HEK293T (cell line): Measurements from ENCODE around the gene ARSD.

Experiments
- ARNT ChIP-seq: fragments of 450-650 bp; IDR thresholded peaks from 2 replicates; pipeline ENCODE4 v1.6.1; 2017; ENCODE audit warnings: mild to moderate bottlenecking
- BHLHE40 ChIP-seq: fragments of 450-650 bp; IDR thresholded peaks from 2 replicates; pipeline ENCODE4 v1.6.1; 2016; ENCODE audit warnings: mild to moderate bottlenecking, moderate library complexity, borderline replicate concordance
- CTBP1 ChIP-seq: fragments of 450-650 bp; IDR thresholded peaks from 2 replicates; pipeline ENCODE4 v1.6.1; 2016; ENCODE audit warnings: borderline replicate concordance
- FOXA1 ChIP-seq: fragments of 450-650 bp; IDR thresholded peaks from 2 replicates; pipeline ENCODE4 v1.6.1; 2016; ENCODE audit warnings: mild to moderate bottlenecking
- FOXK2 ChIP-seq: fragments of 450-650 bp; IDR thresholded peaks from 2 replicates; pipeline ENCODE4 v1.6.1; 2016; ENCODE audit warnings: mild to moderate bottlenecking
- FOXM1 ChIP-seq: fragments of 450-650 bp; IDR thresholded peaks from 2 replicates; pipeline ENCODE4 v1.6.1; 2017; ENCODE audit warnings: mild to moderate bottlenecking, borderline replicate concordance
- L3MBTL2 ChIP-seq: fragments of 450-650 bp; conservative IDR thresholded peaks from 2 replicates; pipeline ENCODE4 v1.6.1; 2016; ENCODE audit warnings: mild to moderate bottlenecking
- LEF1 ChIP-seq: fragments of 450-650 bp; IDR thresholded peaks from 2 replicates; pipeline ENCODE4 v1.6.1; 2017; ENCODE audit warnings: mild to moderate bottlenecking, borderline replicate concordance
- NFRKB ChIP-seq: fragments of 450-650 bp; IDR thresholded peaks from 2 replicates; pipeline ENCODE4 v1.6.1; 2016; ENCODE audit warnings: mild to moderate bottlenecking, moderate library complexity
- SP1 ChIP-seq: fragments of 450-650 bp; IDR thresholded peaks from 2 replicates; pipeline ENCODE4 v1.6.1; 2017
- SUZ12 ChIP-seq: fragments of 450-650 bp; IDR thresholded peaks from 2 replicates; pipeline ENCODE4 v1.6.1; 2016; ENCODE audit warnings: mild to moderate bottlenecking
- ZNF384 ChIP-seq: fragments of 450-650 bp; IDR thresholded peaks from 2 replicates; pipeline ENCODE4 v1.6.1; 2016
- TF ChIP-seq, protein P1 (sequence below): fragments of 450-650 bp; IDR thresholded peaks from 2 replicates; pipeline ENCODE4 v1.6.1; 2016

DNA sequence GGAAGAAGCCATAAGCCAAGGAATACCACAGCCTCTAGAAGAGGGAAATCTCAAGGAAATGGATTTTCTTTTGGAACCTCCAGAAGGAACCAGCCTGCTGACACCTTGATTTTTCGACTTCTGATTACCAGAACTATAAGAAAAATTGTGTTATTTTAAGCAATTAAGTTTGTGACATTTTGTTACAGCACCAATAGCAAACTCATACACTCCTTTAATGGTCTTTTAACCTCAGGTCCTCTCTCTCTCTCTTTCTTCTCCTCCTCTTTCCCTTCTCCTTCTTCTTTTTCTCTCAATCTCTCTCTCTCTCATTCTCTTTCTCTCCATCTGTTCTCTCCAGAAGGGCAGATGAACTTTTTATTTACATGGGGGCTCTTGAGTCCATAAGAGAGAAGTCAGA lies 26.3 kb downstream of the ARSD start:
- TF ChIP-seq SUZ12: no peak
- TF ChIP-seq ZNF384: no peak
- TF ChIP-seq SP1: no peak
- TF ChIP-seq ARNT: no peak
- no peak for TF ChIP-seq NFRKB
- TF ChIP-seq FOXM1: no peak
- no peak for TF ChIP-seq CTBP1
- no peak for TF ChIP-seq FOXA1
- no peak for TF ChIP-seq L3MBTL2
- TF ChIP-seq, protein P1, sequence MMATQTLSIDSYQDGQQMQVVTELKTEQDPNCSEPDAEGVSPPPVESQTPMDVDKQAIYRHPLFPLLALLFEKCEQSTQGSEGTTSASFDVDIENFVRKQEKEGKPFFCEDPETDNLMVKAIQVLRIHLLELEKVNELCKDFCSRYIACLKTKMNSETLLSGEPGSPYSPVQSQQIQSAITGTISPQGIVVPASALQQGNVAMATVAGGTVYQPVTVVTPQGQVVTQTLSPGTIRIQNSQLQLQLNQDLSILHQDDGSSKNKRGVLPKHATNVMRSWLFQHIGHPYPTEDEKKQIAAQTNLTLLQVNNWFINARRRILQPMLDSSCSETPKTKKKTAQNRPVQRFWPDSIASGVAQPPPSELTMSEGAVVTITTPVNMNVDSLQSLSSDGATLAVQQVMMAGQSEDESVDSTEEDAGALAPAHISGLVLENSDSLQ: no peak
- TF ChIP-seq BHLHE40: no peak
- TF ChIP-seq LEF1: no peak
- TF ChIP-seq FOXK2: no peak
